HEK293 (cell line): Measurements from ENCODE around the gene GP9.

Source experiments
- CTCF ChIA-PET: fragments of 350-600 bp; formaldehyde crosslinking; extraction: SDS; loops from one replicate; lab custom pipeline; 2021; ENCODE audit warnings: antibody characterized with exemption; lab: Yijun Ruan, JAX
- POLR2A ChIA-PET: fragments of 300-600 bp; formaldehyde crosslinking; extraction: SDS; loops from one replicate; lab custom pipeline; 2020; ENCODE audit warnings: antibody characterized with exemption, inconsistent platforms; lab: Yijun Ruan, JAX
- H3K27ac ChIP-seq: fragments of 200-500 bp; sonication (Bioruptor generic); 2 replicates; pipeline ENCODE4 v1.5.1; 2014; ENCODE audit warnings: low read depth, low read length, control low read depth, inconsistent platforms; ENCODE audit errors: extremely low read depth
- H3K36me3 ChIP-seq, 2 experiments: fragments of 200-500 bp in 1 of 2; sonication (Bioruptor generic) in 1 of 2; 1 replicate in 1 of 2; 2 replicates in 1 of 2; pipeline ENCODE4 v1.5.1; 2014 to 2017; ENCODE audit warnings: inconsistent platforms in 2 of 2, low read length in 2 of 2; ENCODE audit not compliant: control insufficient read depth in 2 of 2, insufficient read depth in 1 of 2
- H3K4me1 ChIP-seq: fragments of 200-500 bp; sonication (Bioruptor generic); 2 replicates; pipeline ENCODE4 v1.5.1; 2014; ENCODE audit warnings: mild to moderate bottlenecking, low read length, inconsistent platforms; ENCODE audit not compliant: control insufficient read depth, insufficient read depth
- H3K4me3 ChIP-seq: 2 replicates; pipeline ENCODE4 v1.5.1; 2011; ENCODE audit warnings: low read depth, mild to moderate bottlenecking, control low read depth, low read length, moderate library complexity
- H3K9me3 ChIP-seq: fragments of 200-500 bp; sonication (Bioruptor generic); 2 replicates; pipeline ENCODE4 v1.5.1; 2014; ENCODE audit warnings: low read depth, low read length, inconsistent platforms; ENCODE audit not compliant: control insufficient read depth, insufficient read depth
- GLIS2 ChIP-seq: fragments of 450-650 bp; formaldehyde crosslinking; IDR thresholded peaks from 2 replicates; pipeline ENCODE4 v1.5.1; 2016; ENCODE audit warnings: missing biosample characterization, missing genetic modification characterization
- HIC1 ChIP-seq: fragments of 450-650 bp; formaldehyde crosslinking; IDR thresholded peaks from 2 replicates; pipeline ENCODE4 v1.5.1; 2016; ENCODE audit warnings: missing biosample characterization, missing genetic modification characterization
- IKZF3 ChIP-seq: fragments of 450-650 bp; IDR thresholded peaks from 2 replicates; pipeline ENCODE4 v1.5.0; 2018; ENCODE audit warnings: missing biosample characterization, mild to moderate bottlenecking, missing genetic modification characterization, moderate library complexity
- KLF17 ChIP-seq: fragments of 450-650 bp; formaldehyde crosslinking; IDR thresholded peaks from 2 replicates; pipeline ENCODE4 v1.5.1; 2016; ENCODE audit warnings: missing biosample characterization, missing genetic modification characterization
- OVOL3 ChIP-seq: fragments of 450-650 bp; formaldehyde crosslinking; IDR thresholded peaks from 2 replicates; pipeline ENCODE4 v1.5.1; 2016; ENCODE audit warnings: missing biosample characterization, missing genetic modification characterization
- PRDM2 ChIP-seq: fragments of 450-650 bp; formaldehyde crosslinking; IDR thresholded peaks from 2 replicates; pipeline ENCODE4 v1.5.1; 2016; ENCODE audit warnings: missing biosample characterization, missing genetic modification characterization, borderline replicate concordance
- SCRT1 ChIP-seq: fragments of 450-650 bp; formaldehyde crosslinking; IDR thresholded peaks from 2 replicates; pipeline ENCODE4 v1.5.1; 2016; ENCODE audit warnings: missing biosample characterization, missing genetic modification characterization, borderline replicate concordance
- SCRT2 ChIP-seq: fragments of 450-650 bp; formaldehyde crosslinking; IDR thresholded peaks from 2 replicates; pipeline ENCODE4 v1.5.1; 2016; ENCODE audit warnings: missing biosample characterization, missing genetic modification characterization
- YY1 ChIP-seq: fragments of 450-650 bp; formaldehyde crosslinking; IDR thresholded peaks from 2 replicates; pipeline ENCODE4 v1.5.1; 2018; ENCODE audit warnings: missing biosample characterization, missing genetic modification characterization
- YY2 ChIP-seq: fragments of 450-650 bp; formaldehyde crosslinking; IDR thresholded peaks from 2 replicates; pipeline ENCODE4 v1.5.1; 2016; ENCODE audit warnings: missing biosample characterization, missing genetic modification characterization
- ZBTB10 ChIP-seq: fragments of 450-650 bp; formaldehyde crosslinking; IDR thresholded peaks from 2 replicates; pipeline ENCODE4 v1.5.1; 2016; ENCODE audit warnings: missing biosample characterization, missing genetic modification characterization
- ZEB2 ChIP-seq: fragments of 450-650 bp; formaldehyde crosslinking; IDR thresholded peaks from 2 replicates; pipeline ENCODE4 v1.5.1; 2016; ENCODE audit warnings: missing biosample characterization, missing genetic modification characterization
- ZNF140 ChIP-seq: fragments of 450-650 bp; formaldehyde crosslinking; IDR thresholded peaks from 2 replicates; pipeline ENCODE4 v1.5.1; 2016; ENCODE audit warnings: missing biosample characterization, missing genetic modification characterization
- ZNF146 ChIP-seq: fragments of 450-650 bp; formaldehyde crosslinking; IDR thresholded peaks from 2 replicates; pipeline ENCODE4 v1.5.1; 2016; ENCODE audit warnings: missing biosample characterization, missing genetic modification characterization
- ZNF202 ChIP-seq: fragments of 450-650 bp; formaldehyde crosslinking; IDR thresholded peaks from 2 replicates; pipeline ENCODE4 v1.5.1; 2016; ENCODE audit warnings: missing biosample characterization, missing genetic modification characterization, borderline replicate concordance
- ZNF350 ChIP-seq: fragments of 450-650 bp; formaldehyde crosslinking; IDR thresholded peaks from 2 replicates; pipeline ENCODE4 v1.5.0; 2017; ENCODE audit warnings: missing biosample characterization, mild to moderate bottlenecking, missing genetic modification characterization
- ZNF555 ChIP-seq: fragments of 450-650 bp; formaldehyde crosslinking; conservative IDR thresholded peaks from 2 replicates; pipeline ENCODE4 v1.5.1; 2017; ENCODE audit warnings: missing biosample characterization, mild to moderate bottlenecking, missing genetic modification characterization, inconsistent platforms
- ZNF571 ChIP-seq: fragments of 450-650 bp; formaldehyde crosslinking; IDR thresholded peaks from 2 replicates; pipeline ENCODE4 v1.5.0; 2017; ENCODE audit warnings: missing biosample characterization, missing genetic modification characterization
- ZNF629 ChIP-seq: fragments of 450-650 bp; formaldehyde crosslinking; IDR thresholded peaks from 2 replicates; pipeline ENCODE4 v1.5.1; 2017; ENCODE audit warnings: missing biosample characterization, missing genetic modification characterization
- ZNF777 ChIP-seq: fragments of 450-650 bp; formaldehyde crosslinking; IDR thresholded peaks from 2 replicates; pipeline ENCODE4 v1.5.1; 2017; ENCODE audit warnings: missing biosample characterization, missing genetic modification characterization, borderline replicate concordance

GP9 gene

GRCh38 chr3:129084501-129084900 lies 23.9 kb downstream of the GP9 start:
- Histone ChIP-seq H3K36me3 (no peaks in the 10 kb centered on the region), H3K27ac (no peak overlapping the region), H3K4me3 (no peak overlapping the region), H3K9me3 (no peaks in the 10 kb centered on the region), H3K4me1 (no peaks in the 10 kb centered on the region)
- TF ChIP-seq ZNF146 (tag by site-specific recombination): no peak
- no peak for TF ChIP-seq ZNF555 (tag by site-specific recombination)
- no peak for TF ChIP-seq YY1 (tag by site-specific recombination)
- TF ChIP-seq ZEB2 (tag by site-specific recombination): no peak
- no peak for TF ChIP-seq GLIS2 (tag by site-specific recombination)
- TF ChIP-seq ZNF350 (tag by site-specific recombination): no peak
- TF ChIP-seq ZNF777: no peak
- no peak for TF ChIP-seq ZNF202 (tag by site-specific recombination)
- TF ChIP-seq KLF17 (tag by site-specific recombination): no peak
- no peak for TF ChIP-seq OVOL3
- no peak for TF ChIP-seq PRDM2 (tag by site-specific recombination)
- no peak for TF ChIP-seq ZNF571 (tag by site-specific recombination)
- no peak for TF ChIP-seq ZBTB10 (tag by site-specific recombination)
- TF ChIP-seq ZNF629 (tag by site-specific recombination): no peak
- TF ChIP-seq HIC1 (tag by site-specific recombination): no peak
- TF ChIP-seq ZNF140: no peak
- no peak for TF ChIP-seq IKZF3
- no peak for TF ChIP-seq YY2 (tag by site-specific recombination)
- no peak for TF ChIP-seq SCRT1
- no peak for TF ChIP-seq SCRT2 (tag by site-specific recombination)
- ChIA-PET CTCF (no interaction called here), POLR2A (interaction anchor here (0.6 kb wide), 1 partner anchor 19 kb away, joined by 3 read pairs; no protein-coding TSS in a partner anchor)
